Body of pancreas (tissue), 4 donors: ENCODE measurements around the gene RBM12. TPM values are rescaled to one million over a fixed set of nuclear protein-coding genes. Genes with fewer than 3 reads are reported as not detected.

Experiments
- ATAC-seq: fragments of 150-250 bp; one replicate; pipeline ENCODE4 v1.9.1; 2016
- DNase-seq, 4 donors: peaks; one replicate each; pipeline ENCODE4 v3.0.0-alpha.2; 2019
- H3K27ac ChIP-seq, 4 donors: fragments of 200-600 bp; sonication (generic); 1 replicate in 3 of 4; 2 replicates in 1 of 4; pipeline versions ENCODE4 v1.5.1 to v1.6.1; 2016 to 2019; ENCODE audit warnings: mild to moderate bottlenecking in 1 of 4, mixed read lengths in 1 of 4, moderate library complexity in 1 of 4
- H3K27me3 ChIP-seq, 2 donors: fragments of 200-600 bp; sonication (generic); one replicate each; pipeline ENCODE4 v1.6.0; 2016; ENCODE audit warnings: mild to moderate bottlenecking in 1 of 2
- H3K36me3 ChIP-seq, 2 donors: fragments of 200-600 bp; sonication (generic); replicated peaks in 1 of 2; 2 replicates each; pipeline ENCODE4 v1.5.1; 2016; ENCODE audit warnings: low read depth in 2 of 2; ENCODE audit not compliant: insufficient read depth in 1 of 2
- H3K4me1 ChIP-seq: fragments of 200-600 bp; sonication (generic); one replicate; pipeline ENCODE4 v1.6.0; 2016
- H3K4me3 ChIP-seq, 2 donors: fragments of 200-600 bp; sonication (generic); 1 replicate in 1 of 2; 2 replicates in 1 of 2; pipeline ENCODE4 v1.5.1; 2016 to 2019
- H3K9me3 ChIP-seq, 3 donors: fragments of 200-600 bp; sonication (generic); 1 replicate in 2 of 3; 2 replicates in 1 of 3; pipeline ENCODE4 v1.5.1; 2016
- CTCF ChIP-seq, 7 experiments: fragments of 450-650 bp in 4 of 7; fragments of 200-600 bp in 3 of 7; sonication (generic) in 3 of 7; IDR thresholded peaks; one replicate each; pipeline ENCODE4 v1.5.1; 2016 to 2019; ENCODE audit warnings: antibody characterized with exemption in 7 of 7
- POLR2A ChIP-seq, 3 donors: fragments of 450-650 bp; IDR thresholded peaks; one replicate each; pipeline ENCODE4 v1.6.1; 2016; ENCODE audit warnings: antibody characterized with exemption in 3 of 3, mild to moderate bottlenecking in 2 of 3
- WGBS, 2 donors: methylation state at CpG; one replicate each; pipeline ENCODE4 v1.1.5; 2017; 5-methylcytosine and 5-hydroxymethylcytosine counted together
- intact Hi-C: fragments of 100-400 bp; cut with DNase I; formaldehyde crosslinking; loops from one replicate; pipeline ENCODE4 v1.15.1; 2023
- total RNA-seq, 2 donors: library from RNA; depleted of rRNA; stranded (reverse); fragments of >200 nt; gene quantifications; one replicate each; pipeline ENCODE4 v1.1.0, GENCODE V29; 2016

RBM12 gene
- total RNA-seq, 2 donors from 2014 or later = 14.8 to 22.3 TPM

- Histone ChIP-seq H3K36me3 (peaks cover 0 to 14% of the 10 kb centered on the region in 2 donors), H3K9me3 (no peaks in the 10 kb centered on the region), H3K27ac (no peak overlapping the region), H3K27me3 (no peaks in the 10 kb centered on the region), H3K4me1 (peaks cover 23% of the 10 kb centered on the region), H3K4me3 (no peak overlapping the region)
- TF ChIP-seq POLR2A (IDR thresholded peaks at IDR 0.05) = no peak
- TF ChIP-seq CTCF (IDR thresholded peaks at IDR 0.05) = no peak
- ATAC-seq = no peak
- intact Hi-C loops = no loop called here
- WGBS, 2 donors = 86 to 96% methylated on average over 4 of the region's 4 CpGs
- no peak for DNase-seq
These were observed 10.8 kb downstream of the RBM12 start for GRCh38 chr20:35653893-35654292.

DNA sequence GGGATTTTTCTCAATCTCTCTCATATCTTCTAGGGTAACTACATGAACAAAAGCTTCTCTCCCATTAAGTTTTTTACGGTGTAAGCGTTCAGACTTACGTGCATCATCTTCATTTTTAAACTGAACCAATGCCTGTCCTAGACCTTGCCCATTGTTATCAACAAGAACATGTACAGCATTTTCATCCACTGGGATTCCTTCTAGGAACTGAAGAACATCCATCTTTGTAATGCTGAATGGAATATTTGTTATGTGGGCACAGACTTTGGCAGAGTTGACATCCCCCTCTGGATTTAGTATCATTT is 11.3 kb downstream of the RBM12 start:
- peaks cover 0 to 14% of the 10 kb centered on the region in 2 donors for H3K36me3 ChIP-seq
- intact Hi-C loops = no loop called here
- WGBS, 2 donors = 99% methylated on average over 3 of the region's 3 CpGs
- H3K27me3 ChIP-seq = no peaks in the 10 kb centered on the region
- peaks cover 18% of the 10 kb centered on the region for H3K4me1 ChIP-seq
- ATAC-seq (no peak), DNase-seq (no peak)
- no peaks in the 10 kb centered on the region for H3K9me3 ChIP-seq
- H3K4me3 ChIP-seq = no peak overlapping the region
- TF ChIP-seq CTCF (IDR thresholded peaks at IDR 0.05) (no peak), POLR2A (IDR thresholded peaks at IDR 0.05) (no peak)
- no peak overlapping the region for H3K27ac ChIP-seq

GRCh38 chr20:35652641-35653429 is 11.9 kb downstream of the RBM12 start:
- Histone ChIP-seq H3K4me3 (no peak overlapping the region), H3K36me3 (peaks cover 0 to 14% of the 10 kb centered on the region in 2 donors), H3K9me3 (no peaks in the 10 kb centered on the region), H3K4me1 (peaks cover 14% of the 10 kb centered on the region), H3K27me3 (no peaks in the 10 kb centered on the region), H3K27ac (no peak overlapping the region)
- intact Hi-C loops = no loop called here
- no peak for TF ChIP-seq POLR2A (IDR thresholded peaks at IDR 0.05)
- no peak for TF ChIP-seq CTCF (IDR thresholded peaks at IDR 0.05)
- DNase-seq (no peak), ATAC-seq (no peak)
- WGBS, 2 donors = 95% methylated on average over 8 to 13 of the region's 13 CpGs

GRCh38 chr20:35651958-35652357 is 12.7 kb downstream of the RBM12 start:
- Histone ChIP-seq H3K27ac (no peak overlapping the region), H3K4me1 (peaks cover 6% of the 10 kb centered on the region), H3K4me3 (no peak overlapping the region), H3K27me3 (no peaks in the 10 kb centered on the region), H3K36me3 (peaks cover 0 to 14% of the 10 kb centered on the region in 2 donors), H3K9me3 (no peaks in the 10 kb centered on the region)
- ATAC-seq = no peak
- intact Hi-C loops = no loop called here
- DNase-seq = no peak
- no peak for TF ChIP-seq CTCF (IDR thresholded peaks at IDR 0.05)
- no peak for TF ChIP-seq POLR2A (IDR thresholded peaks at IDR 0.05)

- no peak for DNase-seq
- Histone ChIP-seq H3K27me3 (no peaks in the 10 kb centered on the region), H3K4me3 (no peak overlapping the region), H3K4me1 (peaks cover 5% of the 10 kb centered on the region), H3K27ac (no peak overlapping the region), H3K36me3 (peaks cover 0 to 14% of the 10 kb centered on the region in 2 donors), H3K9me3 (no peaks in the 10 kb centered on the region)
- no peak for ATAC-seq
- intact Hi-C loops = no loop called here
- 61 to 72% methylated on average over 3 of the region's 3 CpGs for WGBS, 2 donors
- TF ChIP-seq POLR2A (IDR thresholded peaks at IDR 0.05) = no peak
- no peak for TF ChIP-seq CTCF (IDR thresholded peaks at IDR 0.05)
These were observed 14.1 kb downstream of the RBM12 start for GRCh38 chr20:35650632-35651031.
